Liver (tissue), 3 donors: Measurements from ENCODE around the gene GASK1B.

Experiments used
- CTCF ChIP-seq: fragments of 150-350 bp; IDR thresholded peaks from 2 replicates; pipeline ENCODE4 v1.5.1; 2017; ENCODE audit warnings: improper control_type of control experiment, low read depth, low read length; ENCODE audit not compliant: missing input control
- EGR1 ChIP-seq, 2 donors: IDR thresholded peaks; 2 replicates each; pipeline ENCODE4 v1.6.1; 2016 to 2018; ENCODE audit warnings: antibody characterized with exemption in 2 of 2, low read depth in 2 of 2
- FOXA1 ChIP-seq: IDR thresholded peaks from 2 replicates; pipeline ENCODE4 v1.6.1; 2016; ENCODE audit warnings: antibody characterized with exemption
- RAD21 ChIP-seq, 2 donors: IDR thresholded peaks; 2 replicates each; pipeline ENCODE4 v1.6.1; 2016; ENCODE audit warnings: antibody characterized with exemption in 2 of 2, mild to moderate bottlenecking in 2 of 2
- SP1 ChIP-seq: IDR thresholded peaks from 2 replicates; pipeline ENCODE4 v1.6.1; 2018; ENCODE audit warnings: antibody characterized with exemption, mild to moderate bottlenecking
- YY1 ChIP-seq: IDR thresholded peaks from 2 replicates; pipeline ENCODE4 v1.6.1; 2016; ENCODE audit warnings: antibody characterized with exemption, mild to moderate bottlenecking
- ZBTB33 ChIP-seq: IDR thresholded peaks from 2 replicates; pipeline ENCODE4 v1.6.1; 2016; ENCODE audit warnings: antibody characterized with exemption
- donor health status: healthy.
- donor health status: healthy.

- no peak for TF ChIP-seq YY1
- no peak for TF ChIP-seq CTCF
- no peak for TF ChIP-seq SP1
- TF ChIP-seq RAD21 (IDR thresholded peaks at IDR 0.05): no peak
- no peak for TF ChIP-seq EGR1 (IDR thresholded peaks at IDR 0.05; ENCODE audit: low read depth in 2 of 2)
- TF ChIP-seq ZBTB33: no peak
- no peak for TF ChIP-seq FOXA1
Measured at GRCh38 chr4:158155656-158156356, 17.0 kb downstream of the GASK1B start.
